Activated T-cell treated with anti-CD3 and anti-CD28 coated beads, Interleukin-2, amount 50 U/mL, for 24 hours (primary cell): ENCODE results near the gene IFI35.
A peak's percentile ranks its signal among the peaks of the same experiment; 100 is the strongest.
"Not testable (repeated sequence)": the region's sequence is repeated elsewhere in the genome, so short reads cannot be mapped to it uniquely, and the experiment has no call there.

ENCODE experiments used
- DNase-seq: peaks from one replicate; pipeline ENCODE4 v3.0.0-alpha.2; 2020
- H3K27ac Mint-ChIP-seq: 2 replicates; pipeline ENCODE4 v1.8.0; 2020; ENCODE audit warnings: mild to moderate bottlenecking, mixed read lengths
- H3K27me3 Mint-ChIP-seq: 2 replicates; pipeline ENCODE4 v1.8.0; 2020; ENCODE audit warnings: mixed read lengths
- H3K36me3 Mint-ChIP-seq: 2 replicates; pipeline ENCODE4 v1.8.0; 2020; ENCODE audit warnings: low read depth, mixed read lengths
- H3K4me1 Mint-ChIP-seq: 2 replicates; pipeline ENCODE4 v1.8.0; 2020; ENCODE audit warnings: low read depth, mixed read lengths
- H3K4me3 Mint-ChIP-seq: 2 replicates; pipeline ENCODE4 v1.8.0; 2020; ENCODE audit warnings: mild to moderate bottlenecking, moderate library complexity, mixed read lengths
- H3K9me3 Mint-ChIP-seq: 2 replicates; pipeline ENCODE4 v1.8.0; 2020; ENCODE audit warnings: mixed read lengths

The IFI35 gene

DNA sequence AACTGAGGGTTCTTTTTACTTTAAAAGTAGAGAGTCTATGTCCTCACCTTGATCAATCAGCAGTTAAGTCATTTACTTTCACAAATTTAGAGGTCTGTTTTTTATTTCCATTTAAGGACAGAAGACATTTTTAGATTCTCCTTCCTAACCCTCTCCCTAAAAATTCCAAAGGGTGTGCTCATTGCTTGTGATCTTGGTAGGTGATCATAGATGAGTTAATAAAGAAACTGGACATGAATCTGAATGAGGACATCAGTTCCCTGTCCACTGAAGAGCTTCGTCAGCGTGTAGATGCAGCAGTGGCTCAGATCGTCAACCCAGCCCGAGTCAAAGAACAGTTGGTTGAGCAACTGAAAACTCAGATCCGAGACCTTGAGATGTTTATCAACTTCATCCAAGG is 17.4 kb upstream of the IFI35 start:
- no peaks in the 10 kb centered on the region for H3K27me3 Mint-ChIP-seq
- peaks cover 10% of the 10 kb centered on the region for H3K4me1 Mint-ChIP-seq
- no peak for DNase-seq
- H3K4me3 Mint-ChIP-seq: no peak overlapping the region
- peaks cover 95% of the 10 kb centered on the region for H3K36me3 Mint-ChIP-seq
- no peak overlapping the region for H3K27ac Mint-ChIP-seq
- H3K9me3 Mint-ChIP-seq: no peaks in the 10 kb centered on the region

DNA sequence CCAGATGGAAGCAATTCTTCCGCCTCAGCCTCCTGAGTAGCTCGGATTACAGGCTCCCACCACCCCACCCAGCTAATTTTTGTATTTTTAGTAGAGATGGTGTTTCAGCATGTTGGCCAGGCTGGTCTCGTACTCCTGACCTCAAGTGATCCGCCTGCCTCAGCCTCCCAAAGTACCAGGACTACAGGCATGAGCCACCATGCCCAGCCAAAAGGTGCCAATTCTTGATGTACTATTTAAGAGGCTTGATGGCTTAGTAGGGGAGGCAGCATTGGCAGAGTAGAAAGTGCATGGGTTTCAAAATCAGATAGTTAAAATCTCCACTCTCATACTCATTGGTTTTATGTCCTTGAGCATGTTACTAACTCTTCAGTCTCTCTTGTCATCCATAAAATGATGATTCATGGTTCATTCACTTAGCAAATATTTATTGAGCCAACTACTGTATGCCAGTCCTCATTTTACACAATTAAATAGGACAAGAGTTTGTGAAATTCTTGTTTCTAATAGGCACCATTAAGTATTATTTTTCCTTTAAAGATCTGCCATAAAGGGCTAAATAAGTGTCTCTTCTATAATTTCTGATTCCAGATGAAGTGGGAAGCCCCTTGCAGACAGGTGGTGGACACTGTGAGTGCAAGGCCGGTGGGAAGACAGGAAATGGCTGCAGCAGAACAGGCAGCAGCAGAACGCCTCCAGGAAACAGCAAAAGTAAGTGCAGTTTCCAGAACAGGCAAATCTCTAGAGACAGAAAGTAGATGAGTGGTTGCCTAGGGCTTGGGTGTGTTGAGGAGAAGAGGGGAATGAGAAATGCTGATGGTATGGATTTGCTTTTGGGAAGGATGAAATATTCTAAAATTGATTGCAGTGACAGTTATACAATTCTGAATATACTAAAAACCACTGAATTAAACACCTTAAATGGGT is 16.6 kb upstream of the IFI35 start:
- Mint-ChIP-seq H3K4me1 (peaks cover 5% of the 10 kb centered on the region), H3K9me3 (no peaks in the 10 kb centered on the region), H3K4me3 (no peak overlapping the region), H3K27me3 (no peaks in the 10 kb centered on the region), H3K36me3 (peaks cover 94% of the 10 kb centered on the region), H3K27ac (peak overlapping the region; percentile 49)
- no peak for DNase-seq

- H3K27ac Mint-ChIP-seq: no peak overlapping the region
- H3K36me3 Mint-ChIP-seq: peaks cover 83% of the 10 kb centered on the region
Measured at GRCh38 chr17:42991471-42991870, 15.1 kb upstream of the IFI35 start.

DNA sequence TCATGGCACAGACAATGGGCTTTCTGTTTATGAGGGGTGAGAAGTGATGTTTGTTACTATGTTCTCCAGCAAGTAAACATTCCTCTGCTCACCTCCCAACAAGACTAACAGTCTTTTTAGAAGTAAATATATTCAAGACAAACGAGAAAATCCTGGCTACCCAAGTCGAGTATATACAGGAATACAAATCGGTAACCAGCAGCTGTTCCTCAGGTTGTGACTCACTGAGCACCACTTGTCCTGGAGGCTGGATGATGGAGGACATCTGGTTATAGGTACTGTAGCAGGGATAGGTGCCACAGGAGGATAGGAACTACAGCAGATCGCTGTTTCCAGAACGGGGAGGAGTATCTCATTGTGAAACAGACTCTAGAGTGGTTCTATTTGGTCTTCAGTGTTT is 13.7 kb upstream of the IFI35 start:
- Mint-ChIP-seq H3K36me3 (peaks cover 71% of the 10 kb centered on the region), H3K27me3 (no peaks in the 10 kb centered on the region), H3K27ac (no peak overlapping the region), H3K4me1 (peaks cover 10% of the 10 kb centered on the region), H3K9me3 (no peaks in the 10 kb centered on the region), H3K4me3 (no peak overlapping the region)
- no peak for DNase-seq

More at GRCh38 chr17:42991471-42991870, 15.1 kb upstream of the IFI35 start:
- Mint-ChIP-seq H3K4me1 (no peaks in the 10 kb centered on the region), H3K4me3 (no peak overlapping the region), H3K9me3 (no peaks in the 10 kb centered on the region), H3K27me3 (no peaks in the 10 kb centered on the region)
- no peak for DNase-seq

GRCh38 chr17:42993913-42994312 is 12.7 kb upstream of the IFI35 start:
- not testable (repeated sequence) for H3K27ac Mint-ChIP-seq, H3K9me3 Mint-ChIP-seq, H3K27me3 Mint-ChIP-seq, H3K4me3 Mint-ChIP-seq, DNase-seq
- Mint-ChIP-seq H3K36me3 (peaks cover 68% of the 10 kb centered on the region), H3K4me1 (peaks cover 12% of the 10 kb centered on the region)

- no peak for DNase-seq
- Mint-ChIP-seq H3K4me3 (peak overlapping the region; percentile 98), H3K27ac (peak overlapping the region; percentile 100), H3K4me1 (peaks cover 32% of the 10 kb centered on the region), H3K36me3 (peaks cover 68% of the 10 kb centered on the region), H3K9me3 (no peaks in the 10 kb centered on the region), H3K27me3 (no peaks in the 10 kb centered on the region)
Measured at GRCh38 chr17:42997390-42997983, 9.1 kb upstream of the IFI35 start.

DNA sequence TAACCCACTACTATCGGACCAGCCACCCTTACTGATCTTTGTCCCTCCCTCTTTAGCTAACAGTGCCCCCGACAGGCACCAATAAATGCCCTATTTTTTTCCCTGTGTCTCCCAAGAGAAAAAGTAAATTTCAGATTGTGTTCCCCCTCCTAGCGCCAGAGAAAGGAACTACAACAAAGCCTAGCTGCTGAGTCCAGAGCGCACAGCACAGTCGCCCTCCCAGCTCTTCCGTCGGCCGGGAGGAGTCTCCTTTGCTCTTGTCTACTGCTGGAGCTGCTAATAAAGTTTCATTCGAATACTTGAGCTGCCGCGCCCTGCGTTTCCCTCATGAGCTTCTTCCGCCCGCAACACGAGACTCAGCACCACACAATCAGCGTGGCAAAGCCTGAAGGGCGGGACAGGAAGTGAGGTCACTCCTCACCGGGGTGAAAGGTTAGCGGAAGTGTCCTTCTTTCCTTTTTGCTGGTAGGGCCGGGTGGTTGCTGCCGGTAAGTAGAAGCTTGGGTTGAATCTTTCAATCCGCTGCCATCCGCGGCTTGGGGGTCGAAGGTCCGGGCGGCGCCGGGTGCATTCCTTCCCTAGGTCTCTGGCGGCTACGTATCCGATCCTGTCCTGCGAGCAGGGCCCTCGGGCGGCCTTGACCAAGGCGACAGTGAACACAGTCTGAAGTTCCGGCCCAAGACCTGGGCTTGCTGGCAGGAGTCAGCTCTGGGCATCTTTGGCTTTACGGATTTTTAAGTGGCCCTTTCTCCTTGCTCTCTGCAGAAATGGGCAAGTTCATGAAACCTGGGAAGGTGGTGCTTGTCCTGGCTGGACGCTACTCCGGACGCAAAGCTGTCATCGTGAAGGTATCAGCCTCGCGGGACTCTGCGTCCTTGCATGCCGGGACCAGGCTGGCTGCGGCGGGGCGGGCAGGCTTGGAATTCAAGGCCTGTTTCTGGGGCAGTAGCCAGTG is 8.3 kb upstream of the IFI35 start, which contains the start of gene RPL27:
TSS of gene RPL27 (plus strand) at position 436 of the 955 bp plus-strand sequence. CDS start at position 768, 332 bp downstream.
- Mint-ChIP-seq H3K27me3 (no peaks in the 10 kb centered on the region), H3K4me3 (peak within 1 kb of the TSS; percentile 98), H3K9me3 (no peaks in the 10 kb centered on the region), H3K27ac (peak within 1 kb of the TSS; percentile 100), H3K36me3 (peaks cover 68% of the 10 kb centered on the region), H3K4me1 (peaks cover 38% of the 10 kb centered on the region)
- peak; percentile 98 for DNase-seq

DNA sequence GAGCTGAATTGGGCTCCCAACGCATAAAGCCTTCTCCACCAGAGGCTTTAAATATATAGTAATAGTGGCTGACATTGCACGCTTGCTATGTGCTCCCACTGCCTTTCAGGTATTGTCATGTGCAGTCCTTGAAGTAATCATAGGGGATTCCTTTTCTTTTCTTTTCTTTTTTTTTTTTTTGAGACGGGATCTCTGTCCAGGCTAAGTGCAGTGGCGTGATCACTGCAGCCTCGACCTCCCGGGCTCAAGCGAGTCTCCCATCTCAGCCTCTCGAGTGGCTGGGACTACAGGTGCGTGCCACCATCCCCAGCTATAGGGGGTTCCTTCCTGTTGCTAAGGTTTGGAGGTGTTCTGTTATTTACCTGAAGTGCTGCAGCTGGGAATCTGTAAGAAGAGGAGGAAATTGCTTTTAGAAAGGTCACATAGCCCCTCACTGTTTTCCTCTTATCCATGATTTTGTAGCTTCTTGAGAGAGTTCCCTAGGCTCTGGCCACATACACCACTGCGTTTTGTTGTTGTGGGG is 7.5 kb upstream of the IFI35 start:
- Mint-ChIP-seq H3K4me1 (peaks cover 43% of the 10 kb centered on the region), H3K4me3 (peak overlapping the region; percentile 98), H3K27ac (peak overlapping the region; percentile 100), H3K9me3 (no peaks in the 10 kb centered on the region), H3K36me3 (peaks cover 68% of the 10 kb centered on the region), H3K27me3 (no peaks in the 10 kb centered on the region)
- DNase-seq: no peak

GRCh38 chr17:43000894-43001293 is 5.7 kb upstream of the IFI35 start:
- Mint-ChIP-seq H3K27ac (peak overlapping the region; percentile 100), H3K4me1 (peaks cover 53% of the 10 kb centered on the region)

GRCh38 chr17:43003542-43004172 is 2.9 kb upstream of the IFI35 start:
- Mint-ChIP-seq H3K9me3 (no peaks in the 10 kb centered on the region), H3K36me3 (peaks cover 82% of the 10 kb centered on the region), H3K4me3 (no peak overlapping the region), H3K4me1 (peaks cover 52% of the 10 kb centered on the region), H3K27me3 (no peaks in the 10 kb centered on the region), H3K27ac (peak overlapping the region; percentile 100)
- no peak for DNase-seq

More at GRCh38 chr17:43000894-43001293, 5.7 kb upstream of the IFI35 start:
- Mint-ChIP-seq H3K4me3 (peak overlapping the region; percentile 60), H3K36me3 (peaks cover 73% of the 10 kb centered on the region)
- H3K27me3 Mint-ChIP-seq, DNase-seq, H3K9me3 Mint-ChIP-seq: not testable (repeated sequence)

- Mint-ChIP-seq H3K9me3 (no peaks in the 10 kb centered on the region), H3K36me3 (peaks cover 57% of the 10 kb centered on the region), H3K27me3 (no peaks in the 10 kb centered on the region), H3K4me3 (no peak overlapping the region), H3K4me1 (peaks cover 27% of the 10 kb centered on the region), H3K27ac (peak overlapping the region; percentile 11)
- no peak for DNase-seq
Measured at GRCh38 chr17:43010667-43011308, 4.2 kb downstream of the IFI35 start.

DNA sequence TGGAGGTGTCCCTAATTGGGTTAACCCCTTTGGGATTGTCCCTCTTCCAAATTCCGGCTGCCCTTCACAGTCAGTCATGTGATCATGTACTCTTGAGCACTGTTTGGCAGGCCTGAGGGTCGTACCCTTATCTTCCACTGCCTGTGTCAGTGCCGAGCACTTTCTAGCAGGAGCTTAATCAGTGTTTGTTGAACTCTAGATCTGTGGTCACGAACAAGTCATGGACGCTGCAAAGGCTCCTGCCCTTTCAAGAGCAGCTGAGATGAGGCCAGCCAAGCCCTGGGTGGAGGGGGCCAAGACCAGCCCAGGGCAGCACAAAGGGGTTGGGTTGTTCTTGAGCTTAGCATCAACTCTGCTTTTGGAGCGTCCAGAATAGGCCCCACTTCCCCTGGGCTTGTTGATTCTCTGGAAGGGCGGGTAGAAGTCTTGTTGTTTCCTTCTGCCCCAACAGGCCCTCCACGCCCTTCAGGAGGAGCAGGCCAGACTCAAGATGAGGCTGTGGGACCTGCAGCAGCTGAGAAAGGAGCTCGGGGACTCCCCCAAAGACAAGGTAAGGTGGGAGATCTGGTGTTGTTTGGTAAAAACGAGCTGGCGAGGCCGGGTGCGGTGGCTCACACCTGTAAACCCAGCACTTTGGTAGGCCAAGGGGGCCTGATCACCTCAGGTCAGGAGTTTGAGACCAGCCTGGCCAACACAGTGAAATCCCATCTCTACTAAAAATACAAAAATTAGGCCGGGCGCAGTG is 5.3 kb downstream of the IFI35 start:
- H3K27me3 Mint-ChIP-seq: no peaks in the 10 kb centered on the region
- H3K4me3 Mint-ChIP-seq: no peak overlapping the region
- H3K27ac Mint-ChIP-seq: peak overlapping the region; percentile 50
- DNase-seq: no peak
- H3K4me1 Mint-ChIP-seq: peaks cover 19% of the 10 kb centered on the region
- no peaks in the 10 kb centered on the region for H3K9me3 Mint-ChIP-seq
- H3K36me3 Mint-ChIP-seq: peaks cover 49% of the 10 kb centered on the region

- Mint-ChIP-seq H3K27ac (no peak overlapping the region), H3K9me3 (no peaks in the 10 kb centered on the region), H3K36me3 (peaks cover 45% of the 10 kb centered on the region), H3K27me3 (no peaks in the 10 kb centered on the region), H3K4me3 (no peak overlapping the region), H3K4me1 (peaks cover 20% of the 10 kb centered on the region)
- no peak for DNase-seq
Measured at GRCh38 chr17:43013296-43013695, 6.7 kb downstream of the IFI35 start.
